GM12875 (cell line): ENCODE results near the gene MUSK.
A peak's percentile ranks its signal among the peaks of the same experiment; 100 is the strongest.

Source experiments
- H3K4me3 ChIP-seq: one replicate; pipeline ENCODE4 v1.5.1; 2011; ENCODE audit warnings: low read depth, low read length, control low read depth
- CTCF ChIP-seq: IDR thresholded peaks from 2 replicates; pipeline ENCODE4 v1.5.1; 2011; ENCODE audit warnings: low read depth, mild to moderate bottlenecking, control low read depth, inconsistent platforms, low read length, moderate library complexity, borderline replicate concordance; ENCODE audit not compliant: insufficient read depth

Gene MUSK

GRCh38 chr9:110802416-110803035 is 133.9 kb downstream of the MUSK start:
- H3K4me3 ChIP-seq: no peak overlapping the region
- no peak for TF ChIP-seq CTCF

GRCh38 chr9:110807956-110808598 is 139.5 kb downstream of the MUSK start:
- no peak for TF ChIP-seq CTCF
- H3K4me3 ChIP-seq: peak overlapping the region; percentile 33

- H3K4me3 ChIP-seq: peak overlapping the region; percentile 33
- TF ChIP-seq CTCF: no peak
Observed at GRCh38 chr9:110808599-110808980, 140.0 kb downstream of the MUSK start.

GRCh38 chr9:110809038-110809595 is 140.5 kb downstream of the MUSK start:
- TF ChIP-seq CTCF: no peak
- no peak overlapping the region for H3K4me3 ChIP-seq

- no peak for TF ChIP-seq CTCF
- no peak overlapping the region for H3K4me3 ChIP-seq
Observed at GRCh38 chr9:110810262-110810976, 141.8 kb downstream of the MUSK start.

GRCh38 chr9:110812886-110813285 is 144.3 kb downstream of the MUSK start:
- H3K4me3 ChIP-seq: no peak overlapping the region

More at GRCh38 chr9:110812886-110813285, 144.3 kb downstream of the MUSK start:
- TF ChIP-seq CTCF: no peak
